NCI-H2029 (cell line): Measurements from ENCODE around the gene ALPL.

ENCODE experiments used
- DNase-seq: peaks from one replicate; lab custom pipeline; 2025; lab: John Stamatoyannopoulos, UW

Gene ALPL

DNA sequence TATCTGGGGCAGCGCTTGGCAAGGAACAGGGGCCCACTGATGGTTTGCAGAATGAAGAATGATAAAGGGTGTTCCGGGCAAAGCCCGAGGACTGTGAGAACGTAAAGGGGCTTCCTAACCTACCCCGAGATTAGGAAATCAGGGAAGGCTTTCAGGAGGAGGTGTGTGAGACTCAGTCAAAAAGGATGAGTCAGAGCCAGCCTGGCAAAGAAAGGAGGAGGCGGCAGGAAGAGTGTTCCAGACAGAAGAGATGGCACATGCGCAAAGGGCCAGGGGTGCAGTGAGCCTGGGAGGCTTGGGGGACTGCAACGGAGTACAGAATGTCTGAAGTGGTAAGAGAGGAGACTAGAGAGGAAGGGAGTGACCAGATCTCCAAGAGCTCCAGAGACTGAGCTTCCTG is 89.7 kb downstream of the ALPL start:
- no peak for DNase-seq

- DNase-seq: no peak
Observed at GRCh38 chr1:21599402-21599801, 90.2 kb downstream of the ALPL start.

- no peak for DNase-seq
Observed at GRCh38 chr1:21601278-21602048, 92.2 kb downstream of the ALPL start.

GRCh38 chr1:21603177-21604138 is 94.2 kb downstream of the ALPL start:
- DNase-seq: no peak

DNA sequence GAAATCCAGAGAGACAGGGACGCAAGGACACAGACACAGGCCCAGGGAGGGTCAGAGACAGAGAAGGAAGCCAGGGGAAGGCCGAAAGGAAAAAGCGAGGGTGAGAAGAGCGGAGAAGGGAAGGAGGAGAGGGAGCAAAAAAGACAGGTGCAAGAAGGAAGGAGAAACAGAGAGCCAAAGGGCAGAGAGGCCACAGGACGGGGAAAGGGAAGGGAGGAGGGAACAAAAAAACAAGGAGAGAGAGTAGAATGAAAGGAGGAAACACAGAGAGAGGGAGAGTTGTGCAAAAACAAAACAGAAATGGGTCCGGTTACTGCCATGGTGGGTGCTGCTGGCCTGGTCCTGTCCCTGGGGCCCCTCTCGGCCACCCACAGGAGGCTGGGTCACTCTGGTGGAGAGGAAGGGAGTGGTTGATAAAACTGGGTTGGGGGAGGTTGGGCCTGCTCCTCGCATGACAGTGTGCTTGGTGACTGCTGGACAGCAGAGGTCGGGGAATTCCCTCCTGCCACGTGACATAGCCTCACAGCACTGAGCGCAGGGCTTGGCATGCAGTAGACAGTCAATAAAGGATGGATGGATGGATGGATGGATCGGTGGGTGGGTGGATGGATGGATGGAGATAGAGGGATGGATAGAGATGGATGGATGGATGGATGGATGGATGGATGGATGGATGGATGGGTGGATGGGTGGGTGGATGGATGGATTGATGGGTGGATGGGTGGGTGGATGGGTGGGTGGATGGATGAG is 95.2 kb downstream of the ALPL start:
- DNase-seq: no peak

GRCh38 chr1:21605012-21605715 is 95.9 kb downstream of the ALPL start:
- DNase-seq: no peak

- DNase-seq: no peak
Observed at GRCh38 chr1:21605964-21606705, 96.9 kb downstream of the ALPL start.

DNA sequence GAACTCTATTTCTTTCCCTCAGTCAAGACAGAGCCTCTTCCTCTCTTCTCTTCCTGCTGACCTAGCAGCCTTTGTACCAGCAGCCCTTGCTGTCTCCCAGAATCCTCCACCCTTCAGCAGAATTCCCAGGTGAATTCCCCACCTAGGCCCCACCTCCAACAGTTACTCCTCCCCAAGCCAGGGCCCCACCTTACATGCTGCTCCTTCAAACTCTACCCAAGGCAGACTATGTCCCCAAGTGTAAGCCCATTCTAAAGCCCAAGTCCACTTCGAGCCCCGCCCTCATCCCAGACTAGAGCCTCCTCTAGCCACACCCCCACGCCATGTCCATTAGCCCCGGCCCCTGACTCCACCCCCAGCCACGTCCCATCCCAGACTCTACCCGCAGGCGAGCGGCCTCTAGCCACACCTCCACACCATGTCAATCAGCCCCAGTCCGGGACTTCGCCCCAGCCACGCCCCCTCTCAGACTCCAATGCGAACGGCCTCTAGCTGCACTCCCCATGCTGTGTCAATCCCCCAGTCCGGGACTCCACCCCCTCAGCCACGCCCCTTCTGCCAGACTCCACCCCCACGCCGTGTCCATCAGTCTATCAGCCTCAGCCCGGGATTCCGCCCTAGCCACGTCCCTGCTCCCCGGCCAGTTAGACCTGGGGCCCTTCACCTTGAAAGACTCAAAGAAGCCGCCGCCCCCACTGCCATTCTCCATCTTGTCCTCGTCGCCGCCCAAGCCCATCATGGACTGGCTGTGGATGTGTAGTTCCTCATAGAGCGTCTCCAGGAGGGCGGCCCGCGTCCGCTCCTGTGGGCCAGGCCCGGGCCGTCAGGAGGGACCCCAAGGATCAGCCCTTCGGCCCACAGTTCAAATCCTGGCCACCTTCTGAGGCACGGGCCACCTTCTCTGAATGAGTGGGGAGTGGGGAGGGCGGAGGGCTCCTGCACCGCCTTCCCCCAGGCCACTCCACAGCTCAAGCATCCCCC is 98.6 kb downstream of the ALPL start:
- DNase-seq: peak; percentile 86

DNA sequence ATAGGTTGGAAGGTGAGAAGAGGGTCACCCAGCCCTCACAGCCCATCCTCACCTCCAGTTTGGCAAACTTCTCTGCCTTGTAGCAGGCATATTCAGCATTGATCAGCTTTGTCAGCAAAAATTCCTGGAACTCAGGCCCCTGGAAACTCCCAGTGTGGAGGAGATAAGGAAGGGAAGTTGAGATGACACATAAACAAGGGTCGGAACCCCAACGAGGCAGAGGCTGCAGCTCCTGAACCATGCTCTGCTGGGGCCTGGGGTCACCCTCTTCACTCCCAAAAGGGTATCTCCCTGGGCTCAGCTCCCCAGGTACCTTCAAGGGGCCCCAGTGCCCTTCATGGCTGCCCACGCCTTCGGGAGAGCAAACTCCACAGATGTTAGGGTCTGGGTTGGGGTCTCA is 99.6 kb downstream of the ALPL start:
- DNase-seq: no peak

DNA sequence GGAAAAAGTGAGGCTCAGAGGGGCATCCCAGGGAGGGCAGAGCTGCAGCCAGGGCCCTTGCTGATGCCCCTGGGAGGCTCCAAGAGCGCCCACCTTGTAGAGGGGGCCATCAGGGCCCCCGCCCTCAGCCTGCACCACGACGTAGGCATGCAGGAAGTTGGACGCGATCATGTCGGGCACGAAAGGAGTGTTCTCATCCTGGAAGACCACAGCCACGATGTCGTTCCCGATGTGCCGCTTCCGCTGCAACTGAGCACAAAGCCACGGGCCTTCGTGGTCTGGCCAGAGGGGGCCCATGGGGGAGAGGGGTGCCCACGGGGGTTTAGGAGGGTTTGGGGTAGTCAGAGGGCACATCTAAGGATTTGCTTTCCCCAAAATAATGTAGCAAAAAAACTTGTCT is 100.8 kb downstream of the ALPL start:
- no peak for DNase-seq

GRCh38 chr1:21610989-21611785 is 102.0 kb downstream of the ALPL start:
- no peak for DNase-seq

- DNase-seq: no peak
Observed at GRCh38 chr1:21612057-21612456, 102.8 kb downstream of the ALPL start.

GRCh38 chr1:21613072-21613867 is 104.0 kb downstream of the ALPL start:
- DNase-seq: no peak

GRCh38 chr1:21614419-21615115 is 105.3 kb downstream of the ALPL start:
- DNase-seq: no peak

GRCh38 chr1:21616372-21616771 is 107.1 kb downstream of the ALPL start:
- DNase-seq: no peak

DNA sequence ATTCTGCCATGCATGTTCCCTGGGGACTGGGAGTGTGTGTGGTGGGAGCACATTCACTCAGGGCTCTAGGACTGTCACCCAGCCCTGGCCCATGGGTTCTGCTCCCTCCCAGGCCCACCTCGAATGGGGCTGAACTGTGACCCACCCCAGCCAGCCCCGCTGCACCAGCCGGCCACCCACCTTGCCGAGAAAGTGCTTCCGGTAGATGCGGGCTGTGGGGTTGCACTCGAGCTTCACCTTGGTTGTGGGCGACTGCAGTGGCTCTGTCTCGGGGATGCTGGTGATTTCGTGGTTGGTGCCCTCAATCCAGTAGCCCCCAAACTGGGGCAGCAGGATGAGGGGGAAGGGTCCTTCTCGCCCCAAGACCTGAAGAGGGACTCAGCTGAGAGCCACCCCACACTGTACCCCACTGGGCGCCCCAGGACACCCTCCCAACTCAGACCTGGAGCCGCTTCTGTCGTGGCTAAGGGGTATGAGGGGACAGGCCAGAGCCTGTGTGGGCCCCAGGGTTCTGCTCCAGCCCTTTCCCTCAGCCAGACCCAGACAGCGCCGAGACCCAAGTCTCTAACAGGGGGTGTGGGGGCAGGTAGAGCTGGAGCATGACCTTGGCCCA is 108.0 kb downstream of the ALPL start:
- DNase-seq: no peak

- no peak for DNase-seq
Observed at GRCh38 chr1:21618059-21618458, 108.8 kb downstream of the ALPL start.
